Fibroblast of lung (primary cell): ENCODE data around the gene TSPAN1.

Experiments
- CTCF ChIP-seq, 2 donors: IDR thresholded peaks in 1 of 2; conservative IDR thresholded peaks in 1 of 2; 1 replicate in 1 of 2; 2 replicates in 1 of 2; pipeline ENCODE4 v1.5.1; 2011 to 2012; ENCODE audit warnings: low read length in 2 of 2, control low read depth in 1 of 2, inconsistent platforms in 1 of 2, low read depth in 1 of 2, mild to moderate bottlenecking in 1 of 2
- EZH2 ChIP-seq: IDR thresholded peaks from 2 replicates; pipeline ENCODE4 v1.5.1; 2012; ENCODE audit warnings: low read length, control low read depth, mild to moderate bottlenecking; ENCODE audit errors: missing control alignments

- TF ChIP-seq CTCF (conservative IDR thresholded peaks at IDR 0.05 in 1 of 2, IDR thresholded peaks at IDR 0.05 in 1 of 2; ENCODE audit: low read depth in 1 of 2, low read length in 2 of 2) (no peak), EZH2 (no peak)
These were observed 17.0 kb upstream of the TSPAN1 start for GRCh38 chr1:46157916-46158311.
